ENCODE data around the gene SYCP2.

- no peak for TF ChIP-seq GATA3 (IDR thresholded peaks at IDR 0.05; ENCODE audit: low read depth, low read length)
- TF ChIP-seq GATA2 (IDR thresholded peaks at IDR 0.05; ENCODE audit: low read depth, low read length): no peak
These were observed 111.0 kb downstream of the SYCP2 start for GRCh38 chr20:59822291-59823029.
